ENCODE results near the gene HSD3B1. TPM values are rescaled to one million over a fixed set of nuclear protein-coding genes. Genes with fewer than 3 reads are reported as not detected.

Gene HSD3B1
- total and polyA plus RNA-seq, 9 of the 15 experiments (the other 6 are each of a cell fraction or from before 2014, with no cell fraction given): not detected

DNA sequence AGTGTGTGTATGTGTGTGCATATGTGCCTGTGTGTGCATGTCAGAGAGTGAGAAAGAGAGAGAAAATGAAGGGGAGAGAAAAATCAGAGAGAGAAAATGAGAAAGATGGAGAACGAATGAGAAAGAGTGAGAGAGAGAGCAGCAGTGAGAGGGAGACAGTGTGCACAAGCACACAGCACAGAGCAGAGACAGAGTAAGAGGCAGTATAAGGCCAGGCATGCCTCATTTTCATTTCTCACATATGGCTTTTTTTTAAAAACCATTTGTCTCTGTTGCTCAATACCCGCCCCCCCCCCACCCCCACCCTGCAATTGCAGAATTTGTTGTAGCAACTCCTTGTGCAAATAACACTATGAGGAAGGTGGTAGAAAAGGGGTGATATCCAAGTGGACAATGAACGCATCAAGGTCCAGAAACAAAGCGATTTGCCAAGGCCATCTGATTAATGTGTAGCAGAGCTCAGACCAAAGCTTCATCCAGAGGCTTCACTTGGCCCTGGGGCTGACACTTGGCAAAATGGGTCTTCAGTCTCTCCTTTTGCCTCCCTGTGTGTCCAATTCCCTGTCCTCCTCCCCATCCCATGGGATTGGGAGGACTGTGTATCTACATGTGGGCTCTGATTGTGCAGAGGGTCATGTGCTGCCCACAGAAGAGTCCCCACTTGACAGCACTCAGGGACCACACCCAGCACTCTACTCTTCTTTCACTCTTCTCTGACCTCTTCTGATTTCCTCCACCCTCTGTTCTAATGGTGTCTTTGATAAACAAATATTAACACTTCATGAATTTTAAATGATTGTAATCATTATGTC lies 38.9 kb upstream of the HSD3B1 start:
- H2AFZ ChIP-seq (ENCODE audit: low read depth, low read length): no peak overlapping the region
- no peaks in the 10 kb centered on the region; the same call in 1 of the 2 replicates for H4K20me1 ChIP-seq (replicated peaks; ENCODE audit: control insufficient read depth, insufficient read depth, low read length)
- intact Hi-C loops (cut with micrococcal nuclease): no loop called here
- H3K9ac ChIP-seq (ENCODE audit: insufficient read depth in 1 of 2, low read depth in 2 of 2, low read length in 2 of 2): no peak overlapping the region
- H3K27me3 ChIP-seq (ENCODE audit: control insufficient read depth in 2 of 2, insufficient read depth in 2 of 2, low read length in 2 of 2): no peaks in the 10 kb centered on the region
- FAIRE-seq (no peak), ATAC-seq (no peak), DNase-seq (ENCODE audit: extremely low read depth in 1 of 4, low spot score in 3 of 4) (no peak)
- H3K36me3 ChIP-seq (ENCODE audit: control insufficient read depth, insufficient read depth, low read length): no peaks in the 10 kb centered on the region
- no TSS peak for BruUV-seq (replicated peaks)
- no peaks in the 10 kb centered on the region for H3K4me1 ChIP-seq (replicated peaks in 1 of 2; ENCODE audit: control insufficient read depth in 2 of 2, insufficient read depth in 2 of 2, low read length in 2 of 2)
- H3K9me1 ChIP-seq (ENCODE audit: control insufficient read depth, insufficient read depth, low read length): no peaks in the 10 kb centered on the region
- ChIA-PET POLR2A (no interaction called here), CTCF (ENCODE audit: low intra/inter-chr PET ratio) (no interaction called here)
- H3K4me3 ChIP-seq: no peak overlapping the region
- in situ Hi-C loops (cut with MboI): no loop called here
- H3K9me3 ChIP-seq (replicated peaks; ENCODE audit: control insufficient read depth, insufficient read depth, low read depth, low read length): no peaks in the 10 kb centered on the region
- H3K4me2 ChIP-seq (ENCODE audit: insufficient read depth, low read length): no peak overlapping the region
- no peaks in the 10 kb centered on the region for H3K79me2 ChIP-seq (ENCODE audit: control insufficient read depth, insufficient read depth, low read length)
- 0% methylated on average over 4 of the region's 4 CpGs for WGBS (ENCODE audit: insufficient coverage, low coverage, missing lambda C conversion rate)
- no peak overlapping the region for H3K27ac ChIP-seq (ENCODE audit: extremely low read depth, low read depth, low read length)
- TF ChIP-seq, protein P1, sequence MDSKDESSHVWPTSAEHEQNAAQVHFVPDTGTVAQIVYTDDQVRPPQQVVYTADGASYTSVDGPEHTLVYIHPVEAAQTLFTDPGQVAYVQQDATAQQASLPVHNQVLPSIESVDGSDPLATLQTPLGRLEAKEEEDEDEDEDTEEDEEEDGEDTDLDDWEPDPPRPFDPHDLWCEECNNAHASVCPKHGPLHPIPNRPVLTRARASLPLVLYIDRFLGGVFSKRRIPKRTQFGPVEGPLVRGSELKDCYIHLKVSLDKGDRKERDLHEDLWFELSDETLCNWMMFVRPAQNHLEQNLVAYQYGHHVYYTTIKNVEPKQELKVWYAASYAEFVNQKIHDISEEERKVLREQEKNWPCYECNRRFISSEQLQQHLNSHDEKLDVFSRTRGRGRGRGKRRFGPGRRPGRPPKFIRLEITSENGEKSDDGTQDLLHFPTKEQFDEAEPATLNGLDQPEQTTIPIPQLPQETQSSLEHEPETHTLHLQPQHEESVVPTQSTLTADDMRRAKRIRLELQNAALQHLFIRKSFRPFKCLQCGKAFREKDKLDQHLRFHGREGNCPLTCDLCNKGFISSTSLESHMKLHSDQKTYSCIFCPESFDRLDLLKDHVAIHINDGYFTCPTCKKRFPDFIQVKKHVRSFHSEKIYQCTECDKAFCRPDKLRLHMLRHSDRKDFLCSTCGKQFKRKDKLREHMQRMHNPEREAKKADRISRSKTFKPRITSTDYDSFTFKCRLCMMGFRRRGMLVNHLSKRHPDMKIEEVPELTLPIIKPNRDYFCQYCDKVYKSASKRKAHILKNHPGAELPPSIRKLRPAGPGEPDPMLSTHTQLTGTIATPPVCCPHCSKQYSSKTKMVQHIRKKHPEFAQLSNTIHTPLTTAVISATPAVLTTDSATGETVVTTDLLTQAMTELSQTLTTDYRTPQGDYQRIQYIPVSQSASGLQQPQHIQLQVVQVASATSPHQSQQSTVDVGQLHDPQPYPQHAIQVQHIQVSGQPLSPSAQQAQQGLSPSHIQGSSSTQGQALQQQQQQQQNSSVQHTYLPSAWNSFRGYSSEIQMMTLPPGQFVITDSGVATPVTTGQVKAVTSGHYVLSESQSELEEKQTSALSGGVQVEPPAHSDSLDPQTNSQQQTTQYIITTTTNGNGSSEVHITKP (IDR thresholded peaks at IDR 0.05; ENCODE audit: partially characterized antibody): no peak
- TF ChIP-seq TAF7 (tag; IDR thresholded peaks at IDR 0.05) (no peak), TFAM (CRISPR knock-in tag; conservative IDR thresholded peaks at IDR 0.05) (no peak), FOSL1 (tag; conservative IDR thresholded peaks at IDR 0.05) (no peak), LEF1 (IDR thresholded peaks at IDR 0.05) (no peak), MEIS2 (IDR thresholded peaks at IDR 0.05; ENCODE audit: partially characterized antibody) (no peak), GABPB1 (CRISPR knock-in tag; IDR thresholded peaks at IDR 0.05) (no peak), PURB (CRISPR knock-in tag; IDR thresholded peaks at IDR 0.05; ENCODE audit: low read depth) (no peak)
- TF ChIP-seq, protein P2, sequence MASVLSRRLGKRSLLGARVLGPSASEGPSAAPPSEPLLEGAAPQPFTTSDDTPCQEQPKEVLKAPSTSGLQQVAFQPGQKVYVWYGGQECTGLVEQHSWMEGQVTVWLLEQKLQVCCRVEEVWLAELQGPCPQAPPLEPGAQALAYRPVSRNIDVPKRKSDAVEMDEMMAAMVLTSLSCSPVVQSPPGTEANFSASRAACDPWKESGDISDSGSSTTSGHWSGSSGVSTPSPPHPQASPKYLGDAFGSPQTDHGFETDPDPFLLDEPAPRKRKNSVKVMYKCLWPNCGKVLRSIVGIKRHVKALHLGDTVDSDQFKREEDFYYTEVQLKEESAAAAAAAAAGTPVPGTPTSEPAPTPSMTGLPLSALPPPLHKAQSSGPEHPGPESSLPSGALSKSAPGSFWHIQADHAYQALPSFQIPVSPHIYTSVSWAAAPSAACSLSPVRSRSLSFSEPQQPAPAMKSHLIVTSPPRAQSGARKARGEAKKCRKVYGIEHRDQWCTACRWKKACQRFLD (CRISPR knock-in tag; IDR thresholded peaks at IDR 0.05): no peak
- TF ChIP-seq, protein P3, sequence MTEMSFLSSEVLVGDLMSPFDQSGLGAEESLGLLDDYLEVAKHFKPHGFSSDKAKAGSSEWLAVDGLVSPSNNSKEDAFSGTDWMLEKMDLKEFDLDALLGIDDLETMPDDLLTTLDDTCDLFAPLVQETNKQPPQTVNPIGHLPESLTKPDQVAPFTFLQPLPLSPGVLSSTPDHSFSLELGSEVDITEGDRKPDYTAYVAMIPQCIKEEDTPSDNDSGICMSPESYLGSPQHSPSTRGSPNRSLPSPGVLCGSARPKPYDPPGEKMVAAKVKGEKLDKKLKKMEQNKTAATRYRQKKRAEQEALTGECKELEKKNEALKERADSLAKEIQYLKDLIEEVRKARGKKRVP (CRISPR knock-in tag; IDR thresholded peaks at IDR 0.05): no peak
- TF ChIP-seq, protein P4, sequence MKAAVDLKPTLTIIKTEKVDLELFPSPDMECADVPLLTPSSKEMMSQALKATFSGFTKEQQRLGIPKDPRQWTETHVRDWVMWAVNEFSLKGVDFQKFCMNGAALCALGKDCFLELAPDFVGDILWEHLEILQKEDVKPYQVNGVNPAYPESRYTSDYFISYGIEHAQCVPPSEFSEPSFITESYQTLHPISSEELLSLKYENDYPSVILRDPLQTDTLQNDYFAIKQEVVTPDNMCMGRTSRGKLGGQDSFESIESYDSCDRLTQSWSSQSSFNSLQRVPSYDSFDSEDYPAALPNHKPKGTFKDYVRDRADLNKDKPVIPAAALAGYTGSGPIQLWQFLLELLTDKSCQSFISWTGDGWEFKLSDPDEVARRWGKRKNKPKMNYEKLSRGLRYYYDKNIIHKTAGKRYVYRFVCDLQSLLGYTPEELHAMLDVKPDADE (conservative IDR thresholded peaks at IDR 0.05; ENCODE audit: control insufficient read depth, low read depth, low read length): no peak
- TF ChIP-seq, protein P5, sequence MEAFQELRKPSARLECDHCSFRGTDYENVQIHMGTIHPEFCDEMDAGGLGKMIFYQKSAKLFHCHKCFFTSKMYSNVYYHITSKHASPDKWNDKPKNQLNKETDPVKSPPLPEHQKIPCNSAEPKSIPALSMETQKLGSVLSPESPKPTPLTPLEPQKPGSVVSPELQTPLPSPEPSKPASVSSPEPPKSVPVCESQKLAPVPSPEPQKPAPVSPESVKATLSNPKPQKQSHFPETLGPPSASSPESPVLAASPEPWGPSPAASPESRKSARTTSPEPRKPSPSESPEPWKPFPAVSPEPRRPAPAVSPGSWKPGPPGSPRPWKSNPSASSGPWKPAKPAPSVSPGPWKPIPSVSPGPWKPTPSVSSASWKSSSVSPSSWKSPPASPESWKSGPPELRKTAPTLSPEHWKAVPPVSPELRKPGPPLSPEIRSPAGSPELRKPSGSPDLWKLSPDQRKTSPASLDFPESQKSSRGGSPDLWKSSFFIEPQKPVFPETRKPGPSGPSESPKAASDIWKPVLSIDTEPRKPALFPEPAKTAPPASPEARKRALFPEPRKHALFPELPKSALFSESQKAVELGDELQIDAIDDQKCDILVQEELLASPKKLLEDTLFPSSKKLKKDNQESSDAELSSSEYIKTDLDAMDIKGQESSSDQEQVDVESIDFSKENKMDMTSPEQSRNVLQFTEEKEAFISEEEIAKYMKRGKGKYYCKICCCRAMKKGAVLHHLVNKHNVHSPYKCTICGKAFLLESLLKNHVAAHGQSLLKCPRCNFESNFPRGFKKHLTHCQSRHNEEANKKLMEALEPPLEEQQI (IDR thresholded peaks at IDR 0.05): no peak
